SK-N-SH (cell line): ENCODE measurements around the gene DFFB. TPM values are rescaled to one million over a fixed set of nuclear protein-coding genes. Genes with fewer than 3 reads are reported as not detected.

Experiments
- CTCF ChIA-PET: fragments of 300-600, 350-600 bp; formaldehyde crosslinking; extraction: SDS; loops from one replicate; lab custom pipeline; 2021; lab: Yijun Ruan, JAX
- POLR2A ChIA-PET: fragments of 350-600 bp; sonication (Branson Sonifier 250); formaldehyde crosslinking; extraction: SDS; loops from one replicate; lab custom pipeline; 2020; ENCODE audit warnings: antibody characterized with exemption, inconsistent platforms; lab: Yijun Ruan, JAX
- DNase-seq: peaks from one replicate; pipeline ENCODE4 v3.0.0; 2012
- H2AFZ ChIP-seq: fragments of 200-600 bp; sonication (generic); 2 replicates; pipeline ENCODE4 v1.8.1; 2016; ENCODE audit warnings: antibody characterized with exemption, mild to moderate bottlenecking, low read depth
- H3F3A ChIP-seq: fragments of 200-600 bp; sonication (generic); replicated peaks from 2 replicates; pipeline ENCODE3; 2016; ENCODE audit warnings: antibody characterized with exemption, mild to moderate bottlenecking; ENCODE audit not compliant: insufficient read depth
- H3K27ac ChIP-seq, 2 experiments: fragments of 200-500 bp in 1 of 2; fragments of 200-600 bp in 1 of 2; sonication (Bioruptor generic) in 1 of 2; sonication (generic), shearing (Covaris generic) in 1 of 2; 2 replicates each; pipeline versions ENCODE4 v1.5.1 to v1.6.1; 2014 to 2016; ENCODE audit warnings: low read depth in 2 of 2, inconsistent platforms in 1 of 2, low read length in 1 of 2, mild to moderate bottlenecking in 1 of 2, mixed read lengths in 1 of 2
- H3K27me3 ChIP-seq: fragments of 200-600 bp; sonication (generic), shearing (Covaris generic); 2 replicates; pipeline ENCODE4 v1.6.1; 2016; ENCODE audit warnings: mixed run types; ENCODE audit not compliant: insufficient read depth
- H3K36me3 ChIP-seq, 2 experiments: fragments of 200-500 bp in 1 of 2; fragments of 200-600 bp in 1 of 2; sonication (Bioruptor generic) in 1 of 2; sonication (generic) in 1 of 2; replicated peaks in 1 of 2; 2 replicates each; pipeline versions ENCODE3 to v1.5.1; 2014 to 2016; ENCODE audit warnings: low read length in 1 of 2, mild to moderate bottlenecking in 1 of 2; ENCODE audit not compliant: insufficient read depth in 2 of 2, control insufficient read depth in 1 of 2
- H3K4me1 ChIP-seq, 2 experiments: fragments of 200-500 bp in 1 of 2; fragments of 200-600 bp in 1 of 2; sonication (Bioruptor generic) in 1 of 2; sonication (generic), shearing (Covaris generic) in 1 of 2; 2 replicates each; pipeline versions ENCODE4 v1.5.1 to v1.6.1; 2014 to 2016; ENCODE audit warnings: low read depth in 1 of 2, low read length in 1 of 2, mixed run types in 1 of 2; ENCODE audit not compliant: insufficient read depth in 2 of 2, control insufficient read depth in 1 of 2
- H3K4me2 ChIP-seq: fragments of 200-600 bp; sonication (generic), shearing (Covaris generic); 2 replicates; pipeline ENCODE4 v1.6.1; 2017; ENCODE audit warnings: mixed run types
- H3K4me3 ChIP-seq, 2 experiments: fragments of 200-500 bp in 1 of 2; fragments of 200-600 bp in 1 of 2; sonication (Bioruptor generic) in 1 of 2; sonication (generic), shearing (Covaris generic) in 1 of 2; 2 replicates each; pipeline versions ENCODE4 v1.5.1 to v1.8.1; 2014 to 2016; ENCODE audit warnings: low read depth in 2 of 2, inconsistent platforms in 1 of 2, low read length in 1 of 2, mild to moderate bottlenecking in 1 of 2, mixed read lengths in 1 of 2, moderate library complexity in 1 of 2
- H3K79me2 ChIP-seq: fragments of 200-600 bp; sonication (generic); 2 replicates; pipeline ENCODE4 v1.8.1; 2017; ENCODE audit warnings: mild to moderate bottlenecking; ENCODE audit not compliant: insufficient read depth
- H3K9ac ChIP-seq: fragments of 200-600 bp; sonication (generic); 2 replicates; pipeline ENCODE4 v1.6.1; 2017; ENCODE audit warnings: mixed run types
- H3K9me2 ChIP-seq: fragments of 200-600 bp; sonication (generic); 2 replicates; pipeline ENCODE4 v1.6.1; 2017; ENCODE audit warnings: mixed run types
- H3K9me3 ChIP-seq: fragments of 200-600 bp; sonication (generic); 2 replicates; pipeline ENCODE4 v1.6.1; 2017; ENCODE audit warnings: mixed run types, mild to moderate bottlenecking, moderate library complexity
- H4K20me1 ChIP-seq: fragments of 200-600 bp; sonication (generic); 2 replicates; pipeline ENCODE4 v1.6.1; 2017; ENCODE audit warnings: mild to moderate bottlenecking, mixed run types; ENCODE audit not compliant: insufficient read depth
- CTCF ChIP-seq: fragments of 200-600 bp; sonication (generic); IDR thresholded peaks from 2 replicates; pipeline ENCODE4 v1.6.1; 2017; ENCODE audit warnings: antibody characterized with exemption, mild to moderate bottlenecking, moderate library complexity
- EP300 ChIP-seq, 2 experiments: IDR thresholded peaks; 2 replicates each; pipeline versions ENCODE4 v1.4.0 to v1.6.1; 2012; ENCODE audit warnings: borderline replicate concordance in 1 of 2, low read depth in 1 of 2, low read length in 1 of 2
- EZH2phosphoT487 ChIP-seq: fragments of 200-600 bp; sonication (generic); IDR thresholded peaks from 2 replicates; pipeline ENCODE4 v1.6.1; 2017; ENCODE audit warnings: low read depth, mixed run types, mild to moderate bottlenecking, antibody characterized with exemption, moderate library complexity, borderline replicate concordance
- FOXM1 ChIP-seq: IDR thresholded peaks from 2 replicates; pipeline ENCODE4 v1.4.0; 2012; ENCODE audit warnings: low read depth, mild to moderate bottlenecking
- GABPA ChIP-seq: IDR thresholded peaks from 2 replicates; pipeline ENCODE4 v1.4.0; 2012; ENCODE audit warnings: low read depth, mild to moderate bottlenecking
- JUND ChIP-seq: IDR thresholded peaks from 2 replicates; pipeline ENCODE4 v1.4.0; 2012
- MXI1 ChIP-seq: IDR thresholded peaks from 2 replicates; pipeline ENCODE4 v1.6.1; 2012; ENCODE audit warnings: mild to moderate bottlenecking, low read depth, low read length, improper control_type of control experiment
- NRF1 ChIP-seq: IDR thresholded peaks from 2 replicates; pipeline ENCODE4 v1.6.1; 2012; ENCODE audit warnings: low read depth, mild to moderate bottlenecking, low read length
- POLR2AphosphoS5 ChIP-seq: IDR thresholded peaks from 2 replicates; pipeline ENCODE4 v1.6.1; 2012; ENCODE audit warnings: low read depth, low read length
- REST ChIP-seq: IDR thresholded peaks from 2 replicates; pipeline ENCODE4 v1.6.1; 2012; ENCODE audit warnings: mild to moderate bottlenecking, low read depth, low read length, moderate library complexity
- RXRA ChIP-seq: IDR thresholded peaks from 2 replicates; pipeline ENCODE4 v1.4.0; 2012; ENCODE audit warnings: low read depth, mild to moderate bottlenecking, borderline replicate concordance
- SIN3A ChIP-seq: IDR thresholded peaks from 2 replicates; pipeline ENCODE4 v1.6.1; 2012; ENCODE audit warnings: low read depth, mild to moderate bottlenecking, low read length, moderate library complexity, borderline replicate concordance
- TEAD4 ChIP-seq: IDR thresholded peaks from 2 replicates; pipeline ENCODE4 v1.4.0; 2012; ENCODE audit warnings: mild to moderate bottlenecking, borderline replicate concordance; ENCODE audit not compliant: insufficient read depth
- USF1 ChIP-seq: IDR thresholded peaks from 2 replicates; pipeline ENCODE4 v1.4.0; 2012; ENCODE audit warnings: low read depth, borderline replicate concordance
- USF2 ChIP-seq: fragments of 150-350 bp; IDR thresholded peaks from 2 replicates; pipeline ENCODE4 v1.6.1; 2017; ENCODE audit warnings: antibody characterized with exemption, low read length, low read depth, borderline replicate concordance
- YY1 ChIP-seq: IDR thresholded peaks from 2 replicates; pipeline ENCODE4 v1.4.0; 2012; ENCODE audit warnings: low read depth, mild to moderate bottlenecking
- WGBS: methylation state at CpG from one replicate; pipeline ENCODE4 v1.1.6; 2017; ENCODE audit warnings: low lambda C conversion rate; 5-methylcytosine and 5-hydroxymethylcytosine counted together
- polyA plus RNA-seq, 3 experiments: library from polyadenylated mRNA; depleted of rRNA; stranded (reverse); fragments of >200 nt; gene quantifications; 2 replicates each; pipeline ENCODE4 v1.2.3, GENCODE V29; 2012

The DFFB gene
- polyA plus RNA-seq, 1 of the 3 experiments (the other 2 are of a cell fraction), result 8.2 TPM

DNA sequence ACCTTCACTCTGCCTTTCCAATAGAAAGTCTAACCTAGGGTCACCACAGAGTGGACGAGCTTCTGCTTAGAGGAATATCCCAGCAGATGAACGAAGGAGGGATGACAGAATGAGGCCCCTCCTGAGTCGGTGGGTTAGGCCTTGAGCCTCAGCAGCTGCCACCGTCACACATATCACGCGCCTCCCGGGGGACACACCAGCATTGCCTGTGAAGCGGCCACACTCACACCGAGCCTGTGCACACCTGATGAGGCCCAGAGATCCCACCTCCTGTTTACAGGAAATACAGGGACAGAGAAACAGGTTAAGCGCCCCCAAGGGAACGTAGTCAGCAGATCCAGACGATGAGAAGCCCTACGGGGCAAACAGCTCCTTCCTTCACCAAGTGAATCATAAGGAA lies 35.8 kb upstream of the DFFB start:
- POLR2A ChIA-PET, result interaction anchor here (0.6 to 1.5 kb wide), 2 partner anchors 46 to 193 kb away, joined by 3 to 7 read pairs; no protein-coding TSS in a partner anchor
- TF ChIP-seq NRF1, result no peak
- no peak for TF ChIP-seq EZH2phosphoT487
- TF ChIP-seq USF1, result no peak
- TF ChIP-seq MXI1, result no peak
- no peak for TF ChIP-seq REST
- no peak for TF ChIP-seq RXRA
- TF ChIP-seq USF2, result no peak
- TF ChIP-seq POLR2AphosphoS5, result no peak
- TF ChIP-seq EP300 (IDR thresholded peaks at IDR 0.05; ENCODE audit: borderline replicate concordance in 1 of 2, low read depth in 1 of 2, low read length in 1 of 2), result no peak
- no peak for TF ChIP-seq TEAD4
- no peak for TF ChIP-seq JUND
- no peak for TF ChIP-seq CTCF
- no peak for TF ChIP-seq SIN3A
- TF ChIP-seq YY1, result no peak
- TF ChIP-seq GABPA, result no peak
- TF ChIP-seq FOXM1, result no peak
- Histone ChIP-seq H2AFZ (no peak overlapping the region), H3K79me2 (no peaks in the 10 kb centered on the region), H3K27ac (peak overlapping the region in 1 of 2 experiments; percentile 99; a peak in 2 of 4 replicates), H4K20me1 (no peaks in the 10 kb centered on the region), H3K9ac (no peak overlapping the region), H3K4me1 (peaks cover 0 to 43% of the 10 kb centered on the region in 2 experiments; a peak in 2 of 4 replicates), H3K27me3 (no peaks in the 10 kb centered on the region), H3K4me3 (no peak overlapping the region), H3K9me3 (no peaks in the 10 kb centered on the region), H3K36me3 (peaks cover under 1 to 45% of the 10 kb centered on the region in 2 experiments), H3K9me2 (no peaks in the 10 kb centered on the region), H3F3A (no peaks in the 10 kb centered on the region), H3K4me2 (no peak overlapping the region)
- 78% methylated on average over 10 of the region's 13 CpGs for WGBS
- peak; percentile 64 for DNase-seq
- CTCF ChIA-PET, result interaction anchor here (0.7 to 3.1 kb wide), 8 partner anchors 18 to 677 kb away, joined by 3 to 10 read pairs (median 3); partner anchors contain the start of gene DFFB
